Endothelial cell of umbilical vein (primary cell): ENCODE data around the gene NDFIP1. TPM values are rescaled to one million over a fixed set of nuclear protein-coding genes. Genes with fewer than 3 reads are reported as not detected.

ENCODE experiments used
- BruUV-seq: library from RNA; stranded (reverse); fragments of 400-500 nt; replicated peaks from 2 replicates; lab custom pipeline; 2021; lab: Mats Ljungman, UMichigan
- CTCF ChIA-PET: fragments of 300-600, 350-600 bp; sonication (Branson Sonifier 250); formaldehyde crosslinking; loops from one replicate; lab custom pipeline; 2021; ENCODE audit warnings: antibody characterized with exemption, inconsistent platforms; lab: Charles Lee
- POLR2A ChIA-PET: fragments of 300-600, 350-600 bp; sonication (Branson Sonifier 250); formaldehyde crosslinking; loops from one replicate; lab custom pipeline; 2021; ENCODE audit warnings: antibody characterized with exemption, inconsistent platforms; lab: Charles Lee
- DNase-seq: peaks from one replicate; pipeline ENCODE4 v3.0.0-alpha.2; 2011; ENCODE audit warnings: low read depth, low spot score
- FAIRE-seq: peaks from 2 replicates; lab custom pipeline; 2011; peaks lifted over from hg19 to GRCh38; lab: Jason Lieb, UNC
- H2AFZ ChIP-seq: 2 replicates; pipeline ENCODE4 v1.6.0; 2012; ENCODE audit warnings: low read depth, low read length, control low read depth, inconsistent platforms
- H3K27ac ChIP-seq: 2 replicates; pipeline ENCODE4 v1.5.1; 2011; ENCODE audit warnings: low read depth, mild to moderate bottlenecking, control low read depth, low read length, moderate library complexity; ENCODE audit not compliant: insufficient read depth
- H3K27me3 ChIP-seq, 2 experiments: 2 replicates each; pipeline versions ENCODE4 v1.6.0 to v1.6.1; 2011; ENCODE audit warnings: low read length in 2 of 2, mixed read lengths in 1 of 2; ENCODE audit not compliant: control insufficient read depth in 2 of 2, insufficient read depth in 2 of 2
- H3K36me3 ChIP-seq, 2 experiments: 2 replicates in 1 of 2; 3 replicates in 1 of 2; pipeline ENCODE4 v1.5.1; 2011; ENCODE audit warnings: low read length in 2 of 2, mild to moderate bottlenecking in 1 of 2, moderate library complexity in 1 of 2; ENCODE audit not compliant: control insufficient read depth in 2 of 2, insufficient read depth in 2 of 2; ENCODE audit errors: extremely low read depth in 1 of 2
- H3K4me1 ChIP-seq: 3 replicates; pipeline ENCODE4 v1.5.1; 2011; ENCODE audit warnings: mild to moderate bottlenecking, low read length; ENCODE audit not compliant: control insufficient read depth, insufficient read depth; ENCODE audit errors: extremely low read depth
- H3K4me2 ChIP-seq: 2 replicates; pipeline ENCODE4 v1.6.1; 2011; ENCODE audit warnings: low read length, control low read depth, mixed read lengths; ENCODE audit not compliant: insufficient read depth
- H3K4me3 ChIP-seq, 3 experiments: fragments of 200-600 bp in 1 of 3; sonication (generic), shearing (Covaris generic) in 1 of 3; replicated peaks in 1 of 3; 2 replicates each; pipeline ENCODE4 v1.5.1; 2011 to 2016; ENCODE audit warnings: control low read depth in 3 of 3, low read length in 3 of 3, mild to moderate bottlenecking in 2 of 3, inconsistent platforms in 1 of 3, low read depth in 1 of 3, moderate library complexity in 1 of 3; ENCODE audit not compliant: insufficient read depth in 1 of 3
- H3K79me2 ChIP-seq: 2 replicates; pipeline ENCODE4 v1.6.0; 2012; ENCODE audit warnings: low read length, inconsistent platforms; ENCODE audit not compliant: control insufficient read depth, insufficient read depth
- H3K9ac ChIP-seq: replicated peaks from 2 replicates; pipeline ENCODE3; 2011; ENCODE audit warnings: low read length, control low read depth; ENCODE audit not compliant: insufficient read depth; ENCODE audit errors: extremely low read depth
- H3K9me1 ChIP-seq: replicated peaks from 3 replicates; pipeline ENCODE4 v1.6.0; 2011; ENCODE audit warnings: mild to moderate bottlenecking, low read length; ENCODE audit not compliant: control insufficient read depth, insufficient read depth; ENCODE audit errors: extremely low read depth
- H3K9me3 ChIP-seq: replicated peaks from 2 replicates; pipeline ENCODE4 v1.5.1; 2012; ENCODE audit warnings: low read length, inconsistent platforms; ENCODE audit not compliant: control insufficient read depth, insufficient read depth
- H4K20me1 ChIP-seq: replicated peaks from 2 replicates; pipeline ENCODE3; 2011; ENCODE audit warnings: mild to moderate bottlenecking, low read length; ENCODE audit not compliant: control insufficient read depth, insufficient read depth; ENCODE audit errors: extremely low read depth
- CTCF ChIP-seq, 2 donors: IDR thresholded peaks; 1 replicate in 1 of 2; 2 replicates in 1 of 2; pipeline ENCODE4 v1.5.1; 2011; ENCODE audit warnings: low read length in 2 of 2, mild to moderate bottlenecking in 2 of 2, moderate library complexity in 2 of 2, control low read depth in 1 of 2, inconsistent platforms in 1 of 2, low read depth in 1 of 2; ENCODE audit not compliant: insufficient read depth in 1 of 2; ENCODE audit errors: extremely low read depth in 1 of 2
- EZH2 ChIP-seq: IDR thresholded peaks from 2 replicates; pipeline ENCODE4 v1.6.1; 2012; ENCODE audit warnings: borderline replicate concordance, low read depth, mild to moderate bottlenecking, moderate library complexity, low read length, inconsistent platforms; ENCODE audit not compliant: severe bottlenecking
- FOS ChIP-seq: IDR thresholded peaks from 2 replicates; pipeline ENCODE4 v1.6.1; 2011; ENCODE audit warnings: mild to moderate bottlenecking, low read length, moderate library complexity, borderline replicate concordance; ENCODE audit not compliant: insufficient read depth
- GATA2 ChIP-seq: IDR thresholded peaks from 2 replicates; pipeline ENCODE4 v1.7.0; 2011; ENCODE audit warnings: low read depth, mild to moderate bottlenecking, moderate library complexity, mixed read lengths, low read length; ENCODE audit not compliant: insufficient read length, insufficient read depth
- JUN ChIP-seq: IDR thresholded peaks from 2 replicates; pipeline ENCODE4 v1.6.1; 2011; ENCODE audit warnings: borderline replicate concordance, low read depth; ENCODE audit not compliant: insufficient read length, insufficient read depth
- MAX ChIP-seq: IDR thresholded peaks from 2 replicates; pipeline ENCODE4 v1.6.1; 2011; ENCODE audit not compliant: insufficient read depth, insufficient read length
- MYC ChIP-seq: IDR thresholded peaks from one replicate; pipeline ENCODE4 v1.6.1; 2011; ENCODE audit warnings: mild to moderate bottlenecking, low read depth, low read length
- POLR2A ChIP-seq: IDR thresholded peaks from 2 replicates; pipeline ENCODE4 v1.6.1; 2012; ENCODE audit warnings: low read depth, mild to moderate bottlenecking, control low read depth, low read length
- POLR2AphosphoS5 ChIP-seq: IDR thresholded peaks from 2 replicates; pipeline ENCODE4 v1.6.1; 2012; ENCODE audit warnings: low read depth, mild to moderate bottlenecking, control low read depth, low read length, moderate library complexity; ENCODE audit not compliant: insufficient read depth
- dilution Hi-C: fragments of 300-500 bp; cut with MboI; formaldehyde crosslinking; loops from one replicate; pipeline ENCODE4 v1.15.0; 2019; ENCODE audit warnings: low sequenced_read_pairs; ENCODE audit not compliant: extremely low pct_ligation_motif_present
- intact Hi-C: fragments of 100-400 bp; cut with micrococcal nuclease; formaldehyde crosslinking; loops from one replicate; pipeline ENCODE4 v1.10.0; 2022
- polyA plus RNA-seq, 4 experiments: library from polyadenylated mRNA; depleted of rRNA in 3 of 4; stranded (reverse) in 3 of 4; unstranded in 1 of 4; fragments of >200 nt; gene quantifications; 2 replicates each; pipeline versions ENCODE4 v1.2.1 to v1.2.3, GENCODE V29; 2011 to 2012; ENCODE audit warnings: missing spikeins in 1 of 4
- total RNA-seq: library from RNA; stranded (reverse); gene quantifications from 2 replicates; pipeline ENCODE4 v1.2.3, GENCODE V29; 2021

NDFIP1 gene
- total and polyA plus RNA-seq, 2 donors (not counting 3 experiments of a cell fraction or from before 2014, with no cell fraction given), result 12.3 to 42.6 TPM

- dilution Hi-C loops, result no loop called here
- intact Hi-C loops, result no loop called here
- no peak overlapping the region for H3K27ac ChIP-seq
Observed at GRCh38 chr5:142181547-142182163, 73.1 kb downstream of the NDFIP1 start.

More at GRCh38 chr5:142181547-142182163, 73.1 kb downstream of the NDFIP1 start:
- no peak overlapping the region for H2AFZ ChIP-seq
- H3K9ac ChIP-seq, result no peak overlapping the region
- no peaks in the 10 kb centered on the region for H3K9me3 ChIP-seq
- no peaks in the 10 kb centered on the region for H4K20me1 ChIP-seq
- no TSS peak for BruUV-seq
- POLR2A ChIA-PET, result no interaction called here
- no peaks in the 10 kb centered on the region for H3K9me1 ChIP-seq
- FAIRE-seq (no peak), DNase-seq (no peak)
- H3K27me3 ChIP-seq, result no peaks in the 10 kb centered on the region
- CTCF ChIA-PET, result interaction anchor here (1.8 kb wide), 1 partner anchor 21 kb away, joined by 5 read pairs; no protein-coding TSS in a partner anchor
- TF ChIP-seq JUN (no peak), MAX (no peak), POLR2A (no peak), MYC (no peak), FOS (no peak), CTCF (IDR thresholded peaks at IDR 0.05; ENCODE audit: extremely low read depth in 1 of 2, insufficient read depth in 1 of 2, low read depth in 1 of 2, low read length in 2 of 2) (no peak), POLR2AphosphoS5 (no peak), EZH2 (no peak), GATA2 (no peak)
- H3K79me2 ChIP-seq, result no peaks in the 10 kb centered on the region
- H3K36me3 ChIP-seq, result no peaks in the 10 kb centered on the region
- H3K4me1 ChIP-seq, result no peaks in the 10 kb centered on the region
- no peak overlapping the region for H3K4me2 ChIP-seq
- no peak overlapping the region for H3K4me3 ChIP-seq
